Left colon (tissue), 2 donors: ENCODE data around the gene TNFAIP3. TPM values are rescaled to one million over a fixed set of nuclear protein-coding genes. Genes with fewer than 3 reads are reported as not detected.

Source experiments
- ATAC-seq: fragments of 200-7000 bp; cut with Tn5 transposase; one replicate; pipeline ENCODE4 v1.9.1; 2020; ENCODE audit warnings: mild to moderate bottlenecking, moderate library complexity
- DNase-seq, 2 donors: peaks; one replicate each; pipeline ENCODE4 v3.0.0-alpha.2; 2020
- intact Hi-C, 2 donors: fragments of 100-400 bp; cut with DNase I in 1 of 2; cut with micrococcal nuclease in 1 of 2; formaldehyde crosslinking; loops; one replicate each; pipeline versions ENCODE4 v1.11.2 to v1.14.0; 2022; cut with DNase I, micrococcal nuclease
- total RNA-seq, 2 donors: library from RNA; stranded (reverse); fragmentation: NEBNext Ultra II Directional; extraction: Animal tissue kit (Norgen Biotek cat#: 25700); gene quantifications; one replicate each; pipeline ENCODE4 v1.2.1, GENCODE V29; 2021
- donor health status: DM: no; HTN: no; CAD: no.
- donor health status: DM: yes; HTN: yes; CAD: no.

TNFAIP3 gene
- total RNA-seq, 2 donors from 2014 or later: 36.1 to 45.7 TPM

- DNase-seq (no peak), ATAC-seq (no peak)
- intact Hi-C loops: no loop called here
These were observed 61.2 kb downstream of the TNFAIP3 start for GRCh38 chr6:137928286-137928685.

DNA sequence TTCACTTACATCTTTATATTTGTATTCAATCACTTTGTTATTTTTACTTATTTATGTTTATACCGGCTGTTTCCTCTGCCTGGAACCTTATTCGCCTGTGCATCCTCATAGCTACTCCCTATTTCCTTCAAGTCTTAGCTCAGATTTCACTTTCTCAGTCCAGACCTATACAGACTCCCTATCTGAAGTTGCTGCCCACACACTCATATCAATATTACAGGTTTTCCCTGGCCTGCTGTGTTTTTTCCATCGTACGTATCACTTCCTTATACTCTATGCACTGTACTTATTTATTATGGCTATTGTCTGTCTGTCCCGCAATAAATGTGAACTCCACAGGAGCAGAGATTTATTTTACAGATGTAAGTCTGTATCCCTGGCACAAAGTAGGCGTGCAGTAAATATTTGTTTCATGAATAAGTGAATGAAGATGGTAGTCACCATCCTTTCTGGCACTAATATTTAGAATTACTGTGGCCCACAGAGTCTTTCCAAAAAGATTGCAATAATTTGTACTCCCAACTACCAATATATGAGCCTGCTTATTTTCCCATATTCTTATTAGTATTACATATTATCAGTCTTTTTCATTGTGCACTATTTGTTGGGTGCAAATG is 64.9 kb downstream of the TNFAIP3 start:
- no peak for ATAC-seq
- intact Hi-C loops: no loop called here

More for the DNA sequence above, 64.9 kb downstream of the TNFAIP3 start:
- no peak for DNase-seq

Other genes starting within 250 kb of the TNFAIP3 start
- gene PERP, start 240.2 kb downstream of the TNFAIP3 start, total RNA-seq: 10 to 100 TPM; 64.3 to 81.2 TPM